HCT116 (cell line): ENCODE results near the gene FNBP1L.

Source experiments
- EZH2phosphoT487 ChIP-seq: fragments of 200-600 bp; IDR thresholded peaks from 2 replicates; pipeline ENCODE4 v1.6.1; 2018; ENCODE audit warnings: antibody characterized with exemption, borderline replicate concordance
- FOSL1 ChIP-seq: IDR thresholded peaks from 2 replicates; pipeline ENCODE4 v1.6.1; 2012; ENCODE audit warnings: low read depth
- POLR2A ChIP-seq: IDR thresholded peaks from 2 replicates; pipeline ENCODE4 v1.7.0; 2011; ENCODE audit warnings: borderline replicate concordance; ENCODE audit not compliant: insufficient read depth, insufficient read length; ENCODE audit errors: extremely low read depth
- POLR2AphosphoS5 ChIP-seq: IDR thresholded peaks from 2 replicates; pipeline ENCODE4 v1.6.1; 2011; ENCODE audit warnings: mild to moderate bottlenecking, low read depth, low read length, moderate library complexity
- SIN3A ChIP-seq: IDR thresholded peaks from 2 replicates; pipeline ENCODE4 v1.6.1; 2012; ENCODE audit warnings: low read depth
- SP1 ChIP-seq: IDR thresholded peaks from 2 replicates; pipeline ENCODE4 v1.6.1; 2012; ENCODE audit warnings: low read depth
- ZNF274 ChIP-seq: fragments of 200-500 bp; sonication (Bioruptor generic); IDR thresholded peaks from 2 replicates; pipeline ENCODE4 v1.6.1; 2014; ENCODE audit warnings: mild to moderate bottlenecking, low read depth, low read length, inconsistent platforms
- TF ChIP-seq, protein P1 (sequence below), 3 experiments: fragments of 200-600 bp in 1 of 3; sonication (generic) in 1 of 3; IDR thresholded peaks in 2 of 3; conservative IDR thresholded peaks in 1 of 3; 2 replicates each; pipeline ENCODE4 v1.5.1; 2012 to 2017; ENCODE audit warnings: low read depth in 2 of 3, low read length in 2 of 3, antibody characterized with exemption in 1 of 3, borderline replicate concordance in 1 of 3, control low read depth in 1 of 3, mild to moderate bottlenecking in 1 of 3, mixed read lengths in 1 of 3, mixed run types in 1 of 3, moderate library complexity in 1 of 3; ENCODE audit not compliant: insufficient read depth in 1 of 3
- TF ChIP-seq, protein P2 (sequence below): IDR thresholded peaks from 2 replicates; pipeline ENCODE4 v1.6.1; 2012

DNA sequence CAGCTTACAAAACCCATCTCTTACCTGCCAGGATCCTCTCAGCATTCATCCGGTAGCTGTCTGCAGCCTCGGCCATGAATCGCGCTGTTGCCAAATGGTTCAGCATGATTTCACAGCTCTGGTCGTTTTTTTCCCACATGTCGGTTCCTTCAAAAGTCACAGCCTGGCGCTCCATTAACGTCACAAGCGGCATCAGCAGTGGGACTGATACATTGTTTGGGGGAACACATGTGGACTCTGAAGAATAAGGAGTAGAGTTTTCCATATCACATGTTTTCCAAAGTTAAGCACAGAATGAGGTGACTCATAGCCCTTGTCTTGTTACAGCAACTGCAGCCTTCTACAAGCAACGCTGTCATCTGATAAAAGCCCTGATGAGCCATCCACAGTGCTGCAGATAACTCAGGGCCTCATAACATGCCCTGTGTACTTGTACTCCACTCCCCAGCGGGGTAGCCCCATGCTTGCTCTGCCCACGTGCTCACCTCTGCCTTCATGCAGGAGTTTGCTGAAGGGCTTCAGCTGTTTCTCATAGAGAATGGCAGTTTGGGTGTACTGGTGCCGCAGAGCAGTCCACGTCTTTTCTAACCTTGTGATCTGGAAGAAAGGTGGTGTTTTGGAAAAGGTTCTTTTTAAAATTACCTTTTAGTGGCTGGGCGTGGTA, 119.5 kb downstream of the FNBP1L start:
- TF ChIP-seq, protein P1, sequence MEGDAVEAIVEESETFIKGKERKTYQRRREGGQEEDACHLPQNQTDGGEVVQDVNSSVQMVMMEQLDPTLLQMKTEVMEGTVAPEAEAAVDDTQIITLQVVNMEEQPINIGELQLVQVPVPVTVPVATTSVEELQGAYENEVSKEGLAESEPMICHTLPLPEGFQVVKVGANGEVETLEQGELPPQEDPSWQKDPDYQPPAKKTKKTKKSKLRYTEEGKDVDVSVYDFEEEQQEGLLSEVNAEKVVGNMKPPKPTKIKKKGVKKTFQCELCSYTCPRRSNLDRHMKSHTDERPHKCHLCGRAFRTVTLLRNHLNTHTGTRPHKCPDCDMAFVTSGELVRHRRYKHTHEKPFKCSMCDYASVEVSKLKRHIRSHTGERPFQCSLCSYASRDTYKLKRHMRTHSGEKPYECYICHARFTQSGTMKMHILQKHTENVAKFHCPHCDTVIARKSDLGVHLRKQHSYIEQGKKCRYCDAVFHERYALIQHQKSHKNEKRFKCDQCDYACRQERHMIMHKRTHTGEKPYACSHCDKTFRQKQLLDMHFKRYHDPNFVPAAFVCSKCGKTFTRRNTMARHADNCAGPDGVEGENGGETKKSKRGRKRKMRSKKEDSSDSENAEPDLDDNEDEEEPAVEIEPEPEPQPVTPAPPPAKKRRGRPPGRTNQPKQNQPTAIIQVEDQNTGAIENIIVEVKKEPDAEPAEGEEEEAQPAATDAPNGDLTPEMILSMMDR (IDR thresholded peaks at IDR 0.05 in 2 of 3, conservative IDR thresholded peaks at IDR 0.05 in 1 of 3; ENCODE audit: borderline replicate concordance in 1 of 3, insufficient read depth in 1 of 3, low read depth in 2 of 3, low read length in 2 of 3) = no peak
- TF ChIP-seq POLR2AphosphoS5 (no peak), EZH2phosphoT487 (no peak), FOSL1 (no peak), SP1 (no peak), ZNF274 (no peak), POLR2A (no peak), SIN3A (no peak)
- TF ChIP-seq, protein P2, sequence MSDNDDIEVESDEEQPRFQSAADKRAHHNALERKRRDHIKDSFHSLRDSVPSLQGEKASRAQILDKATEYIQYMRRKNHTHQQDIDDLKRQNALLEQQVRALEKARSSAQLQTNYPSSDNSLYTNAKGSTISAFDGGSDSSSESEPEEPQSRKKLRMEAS = no peak
